ENCODE results near the gene LSP1.
"Not testable (repeated sequence)": the region's sequence is repeated elsewhere in the genome, so short reads cannot be mapped to it uniquely, and the experiment has no call there.

The LSP1 gene

GRCh38 chr11:1875093-1875850 is 22.4 kb downstream of the LSP1 start:
- Histone ChIP-seq H3K36me3 (no peaks in the 10 kb centered on the region), H3K27ac (no peak overlapping the region), H3K9me3 (ENCODE audit: severe bottlenecking) (no peaks in the 10 kb centered on the region), H3K27me3 (ENCODE audit: insufficient read depth, low read depth, severe bottlenecking) (peaks cover 58% of the 10 kb centered on the region), H3K4me3 (ENCODE audit: low read depth, low read length) (no peak overlapping the region)
- no peak for DNase-seq
- no peak for TF ChIP-seq CTCF (IDR thresholded peaks at IDR 0.05; ENCODE audit: low read depth, low read length)

GRCh38 chr11:1875851-1876301 is 23.0 kb downstream of the LSP1 start:
- not testable (repeated sequence) for H3K27ac ChIP-seq; H3K4me3 ChIP-seq (ENCODE audit: low read depth, low read length); H3K36me3 ChIP-seq; DNase-seq; H3K9me3 ChIP-seq (ENCODE audit: severe bottlenecking)
- H3K27me3 ChIP-seq (ENCODE audit: insufficient read depth, low read depth, severe bottlenecking), result peaks cover 58% of the 10 kb centered on the region

GRCh38 chr11:1876361-1877063 is 23.6 kb downstream of the LSP1 start:
- no peaks in the 10 kb centered on the region for H3K36me3 ChIP-seq
- H3K4me3 ChIP-seq (ENCODE audit: low read depth, low read length), result no peak overlapping the region
- peaks cover 59% of the 10 kb centered on the region for H3K27me3 ChIP-seq (ENCODE audit: insufficient read depth, low read depth, severe bottlenecking)
- TF ChIP-seq CTCF (IDR thresholded peaks at IDR 0.05; ENCODE audit: low read depth, low read length), result peak; percentile 74
- DNase-seq, result peak; percentile 58
- no peaks in the 10 kb centered on the region for H3K9me3 ChIP-seq (ENCODE audit: severe bottlenecking)
- H3K27ac ChIP-seq, result no peak overlapping the region

GRCh38 chr11:1877211-1878136 is 24.6 kb downstream of the LSP1 start:
- Histone ChIP-seq H3K36me3 (no peaks in the 10 kb centered on the region), H3K4me3 (ENCODE audit: low read depth, low read length) (no peak overlapping the region), H3K27me3 (ENCODE audit: insufficient read depth, low read depth, severe bottlenecking) (peaks cover 68% of the 10 kb centered on the region), H3K27ac (no peak overlapping the region), H3K9me3 (ENCODE audit: severe bottlenecking) (no peaks in the 10 kb centered on the region)
- TF ChIP-seq CTCF (IDR thresholded peaks at IDR 0.05; ENCODE audit: low read depth, low read length), result no peak
- DNase-seq, result no peak

- no peak for DNase-seq
- Histone ChIP-seq H3K4me3 (ENCODE audit: low read depth, low read length) (no peak overlapping the region), H3K27ac (no peak overlapping the region)
Measured at GRCh38 chr11:1878137-1879031, 25.5 kb downstream of the LSP1 start.

More at GRCh38 chr11:1878137-1879031, 25.5 kb downstream of the LSP1 start:
- Histone ChIP-seq H3K27me3 (ENCODE audit: insufficient read depth, low read depth, severe bottlenecking) (peaks cover 71% of the 10 kb centered on the region), H3K9me3 (ENCODE audit: severe bottlenecking) (no peaks in the 10 kb centered on the region), H3K36me3 (no peaks in the 10 kb centered on the region)
- TF ChIP-seq CTCF (IDR thresholded peaks at IDR 0.05; ENCODE audit: low read depth, low read length), result no peak
